NCI-H1417 treated with DMSO at 0.1 percent for 48 hours (cell line): Measurements from ENCODE around the gene ESYT3.
"Not testable (repeated sequence)": the region's sequence is repeated elsewhere in the genome, so short reads cannot be mapped to it uniquely, and the experiment has no call there.

ENCODE experiments used
- DNase-seq: peaks from one replicate; lab custom pipeline; 2025; lab: John Stamatoyannopoulos, UW

The ESYT3 gene

GRCh38 chr3:138443091-138443490 lies 8.7 kb downstream of the ESYT3 start:
- no peak for DNase-seq

- DNase-seq = no peak
These were observed 9.4 kb downstream of the ESYT3 start for GRCh38 chr3:138443521-138444503.

- DNase-seq = no peak
These were observed 10.8 kb downstream of the ESYT3 start for GRCh38 chr3:138445236-138445635.

GRCh38 chr3:138445654-138446053 lies 11.2 kb downstream of the ESYT3 start:
- DNase-seq = no peak

- no peak for DNase-seq
These were observed 14.2 kb downstream of the ESYT3 start for GRCh38 chr3:138448631-138449030.

GRCh38 chr3:138449490-138449889 lies 15.1 kb downstream of the ESYT3 start:
- no peak for DNase-seq

GRCh38 chr3:138450181-138450580 lies 15.8 kb downstream of the ESYT3 start:
- DNase-seq = no peak

GRCh38 chr3:138450704-138451424 lies 16.4 kb downstream of the ESYT3 start:
- DNase-seq = no peak

- DNase-seq = no peak
These were observed 17.3 kb downstream of the ESYT3 start for GRCh38 chr3:138451595-138452162.

- DNase-seq = no peak
These were observed 18.0 kb downstream of the ESYT3 start for GRCh38 chr3:138452436-138452835.

GRCh38 chr3:138453940-138454339 lies 19.5 kb downstream of the ESYT3 start:
- DNase-seq = not testable (repeated sequence)

GRCh38 chr3:138455801-138456716 lies 21.6 kb downstream of the ESYT3 start:
- no peak for DNase-seq

GRCh38 chr3:138456961-138457862 lies 22.8 kb downstream of the ESYT3 start:
- no peak for DNase-seq

- DNase-seq = no peak
These were observed 23.7 kb downstream of the ESYT3 start for GRCh38 chr3:138457863-138458735.

- no peak for DNase-seq
These were observed 24.5 kb downstream of the ESYT3 start for GRCh38 chr3:138458774-138459499.

GRCh38 chr3:138459619-138460535 lies 25.5 kb downstream of the ESYT3 start:
- DNase-seq = no peak

GRCh38 chr3:138460536-138461205 lies 26.3 kb downstream of the ESYT3 start:
- DNase-seq = no peak
